CD4-positive, alpha-beta T cell treated with Interleukin-12 subunit alpha and Interleukin-12 subunit beta, for 1 hour (primary cell): ENCODE results near the gene ODC1.
"Not testable (repeated sequence)": the region's sequence is repeated elsewhere in the genome, so short reads cannot be mapped to it uniquely, and the experiment has no call there.

Experiments used
- DNase-seq: peaks from one replicate; pipeline ENCODE4 v3.0.0-alpha.2; 2020

The ODC1 gene

GRCh38 chr2:10447895-10448575 lies at the start of gene ODC1:
TSS of gene ODC1 (minus strand) at chr2:10448327. CDS start at chr2:10445032, 3,295 bp downstream.
- peak; percentile 99 for DNase-seq

- DNase-seq = peak; percentile 62
Measured at GRCh38 chr2:10497797-10498251, 49.7 kb upstream of the ODC1 start.

- DNase-seq = no peak
Measured at GRCh38 chr2:10495988-10496313, 47.8 kb upstream of the ODC1 start.

- no peak for DNase-seq
Measured at GRCh38 chr2:10495311-10495987, 47.3 kb upstream of the ODC1 start.

GRCh38 chr2:10494351-10495066 lies 46.4 kb upstream of the ODC1 start:
- DNase-seq = no peak

- peak; percentile 88 for DNase-seq
Measured at GRCh38 chr2:10493634-10494281, 45.6 kb upstream of the ODC1 start.

- DNase-seq = no peak
Measured at GRCh38 chr2:10493075-10493633, 45.0 kb upstream of the ODC1 start.

GRCh38 chr2:10490806-10491291 lies 42.7 kb upstream of the ODC1 start:
- no peak for DNase-seq

- DNase-seq = no peak
Measured at GRCh38 chr2:10489842-10490555, 41.9 kb upstream of the ODC1 start.

- DNase-seq = not testable (repeated sequence)
Measured at GRCh38 chr2:10488142-10488541, 40.0 kb upstream of the ODC1 start.

- DNase-seq = not testable (repeated sequence)
Measured at GRCh38 chr2:10487741-10488104, 39.6 kb upstream of the ODC1 start.

GRCh38 chr2:10487081-10487740 lies 39.1 kb upstream of the ODC1 start:
- DNase-seq = no peak

GRCh38 chr2:10486601-10487079 lies 38.5 kb upstream of the ODC1 start:
- no peak for DNase-seq

GRCh38 chr2:10486091-10486490 lies 38.0 kb upstream of the ODC1 start:
- DNase-seq = no peak

- no peak for DNase-seq
Measured at GRCh38 chr2:10482913-10483312, 34.8 kb upstream of the ODC1 start.

GRCh38 chr2:10482460-10482859 lies 34.3 kb upstream of the ODC1 start:
- DNase-seq = no peak

GRCh38 chr2:10481666-10482157 lies 33.6 kb upstream of the ODC1 start:
- DNase-seq = no peak

GRCh38 chr2:10481055-10481665 lies 33.0 kb upstream of the ODC1 start:
- no peak for DNase-seq

GRCh38 chr2:10480359-10480949 lies 32.3 kb upstream of the ODC1 start:
- no peak for DNase-seq

GRCh38 chr2:10478916-10479315 lies 30.8 kb upstream of the ODC1 start:
- no peak for DNase-seq

GRCh38 chr2:10478298-10478625 lies 30.1 kb upstream of the ODC1 start:
- no peak for DNase-seq
